Body of pancreas (tissue), 4 donors: ENCODE results near the gene ATF6B. TPM values are rescaled to one million over a fixed set of nuclear protein-coding genes. Genes with fewer than 3 reads are reported as not detected.

Source experiments
- ATAC-seq: fragments of 150-250 bp; one replicate; pipeline ENCODE4 v1.9.1; 2016
- DNase-seq, 4 donors: peaks; one replicate each; pipeline ENCODE4 v3.0.0-alpha.2; 2019
- H3K27ac ChIP-seq, 4 donors: fragments of 200-600 bp; sonication (generic); 1 replicate in 3 of 4; 2 replicates in 1 of 4; pipeline versions ENCODE4 v1.5.1 to v1.6.1; 2016 to 2019; ENCODE audit warnings: mild to moderate bottlenecking in 1 of 4, mixed read lengths in 1 of 4, moderate library complexity in 1 of 4
- H3K27me3 ChIP-seq, 2 donors: fragments of 200-600 bp; sonication (generic); one replicate each; pipeline ENCODE4 v1.6.0; 2016; ENCODE audit warnings: mild to moderate bottlenecking in 1 of 2
- H3K36me3 ChIP-seq, 2 donors: fragments of 200-600 bp; sonication (generic); replicated peaks in 1 of 2; 2 replicates each; pipeline ENCODE4 v1.5.1; 2016; ENCODE audit warnings: low read depth in 2 of 2; ENCODE audit not compliant: insufficient read depth in 1 of 2
- H3K4me1 ChIP-seq: fragments of 200-600 bp; sonication (generic); one replicate; pipeline ENCODE4 v1.6.0; 2016
- H3K4me3 ChIP-seq, 2 donors: fragments of 200-600 bp; sonication (generic); 1 replicate in 1 of 2; 2 replicates in 1 of 2; pipeline ENCODE4 v1.5.1; 2016 to 2019
- H3K9me3 ChIP-seq, 3 donors: fragments of 200-600 bp; sonication (generic); 1 replicate in 2 of 3; 2 replicates in 1 of 3; pipeline ENCODE4 v1.5.1; 2016
- CTCF ChIP-seq, 7 experiments: fragments of 450-650 bp in 4 of 7; fragments of 200-600 bp in 3 of 7; sonication (generic) in 3 of 7; IDR thresholded peaks; one replicate each; pipeline ENCODE4 v1.5.1; 2016 to 2019; ENCODE audit warnings: antibody characterized with exemption in 7 of 7
- POLR2A ChIP-seq, 3 donors: fragments of 450-650 bp; IDR thresholded peaks; one replicate each; pipeline ENCODE4 v1.6.1; 2016; ENCODE audit warnings: antibody characterized with exemption in 3 of 3, mild to moderate bottlenecking in 2 of 3
- WGBS, 2 donors: methylation state at CpG; one replicate each; pipeline ENCODE4 v1.1.5; 2017; 5-methylcytosine and 5-hydroxymethylcytosine counted together
- intact Hi-C: fragments of 100-400 bp; cut with DNase I; formaldehyde crosslinking; loops from one replicate; pipeline ENCODE4 v1.15.1; 2023
- total RNA-seq, 2 donors: library from RNA; depleted of rRNA; stranded (reverse); fragments of >200 nt; gene quantifications; one replicate each; pipeline ENCODE4 v1.1.0, GENCODE V29; 2016

The ATF6B gene
- total RNA-seq, 2 donors from 2014 or later, result 26.5 to 32.3 TPM

DNA sequence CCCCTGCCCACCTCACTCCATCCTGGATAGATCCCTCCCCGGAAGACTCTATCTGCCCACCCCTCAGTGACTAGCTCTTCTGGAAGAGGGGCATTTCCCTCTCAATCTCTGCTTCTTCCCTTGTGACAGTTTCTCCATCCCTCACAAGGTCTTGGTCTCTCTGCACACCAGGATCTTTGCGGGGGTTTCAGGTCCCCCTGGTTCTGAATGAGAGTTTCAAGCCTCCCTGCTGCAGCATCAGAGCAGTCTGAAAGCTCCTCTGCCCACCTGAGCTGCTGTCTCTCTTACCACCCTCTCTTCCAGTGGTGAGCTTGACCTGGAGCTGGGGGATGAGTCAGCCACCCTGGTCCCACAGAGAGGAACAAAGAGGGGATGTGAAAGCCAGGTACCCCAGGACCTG, 43.3 kb downstream of the ATF6B start:
- TF ChIP-seq POLR2A (IDR thresholded peaks at IDR 0.05) (no peak), CTCF (IDR thresholded peaks at IDR 0.05) (no peak)
- 71 to 79% methylated on average over 2 of the region's 2 CpGs for WGBS, 2 donors
- no peak overlapping the region for H3K27ac ChIP-seq
- H3K9me3 ChIP-seq, result no peaks in the 10 kb centered on the region
- peaks cover 12% of the 10 kb centered on the region for H3K4me1 ChIP-seq
- intact Hi-C loops, result no loop called here
- H3K4me3 ChIP-seq, result no peak overlapping the region
- no peaks in the 10 kb centered on the region for H3K36me3 ChIP-seq
- H3K27me3 ChIP-seq, result no peaks in the 10 kb centered on the region
- ATAC-seq (no peak), DNase-seq (no peak)

GRCh38 chr6:32083812-32084768, 44.0 kb downstream of the ATF6B start:
- ATAC-seq, result no peak
- intact Hi-C loops, result no loop called here
- no peaks in the 10 kb centered on the region for H3K36me3 ChIP-seq
- H3K27ac ChIP-seq, result no peak overlapping the region
- H3K27me3 ChIP-seq, result no peaks in the 10 kb centered on the region
- H3K4me1 ChIP-seq, result peaks cover 12% of the 10 kb centered on the region
- no peak for DNase-seq
- no peak overlapping the region for H3K4me3 ChIP-seq
- H3K9me3 ChIP-seq, result no peaks in the 10 kb centered on the region
- WGBS, 2 donors, result 78 to 79% methylated on average over 15 to 22 of the region's 22 CpGs
- TF ChIP-seq CTCF (IDR thresholded peaks at IDR 0.05) (no peak), POLR2A (IDR thresholded peaks at IDR 0.05) (no peak)

DNA sequence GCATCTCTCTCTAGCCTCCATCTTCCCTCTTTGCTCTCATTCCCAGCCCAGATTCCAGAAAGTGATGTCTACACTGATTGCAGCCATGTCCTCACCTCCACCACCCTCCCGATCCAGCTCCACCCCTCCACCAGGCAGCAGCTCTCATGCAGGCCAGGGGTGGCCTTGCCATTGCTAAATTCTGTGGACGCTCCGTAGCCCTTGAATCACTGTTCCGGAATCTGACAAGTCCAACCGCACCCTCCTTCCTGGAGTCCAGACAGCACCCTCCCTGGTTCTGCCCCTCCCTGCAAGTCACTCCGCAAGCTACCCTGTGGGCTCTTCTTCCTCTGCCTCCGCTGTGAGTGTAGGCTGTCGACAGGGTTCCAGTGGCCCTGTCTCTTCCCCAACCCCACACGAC, 45.1 kb downstream of the ATF6B start:
- Histone ChIP-seq H3K27me3 (no peaks in the 10 kb centered on the region), H3K27ac (no peak overlapping the region), H3K4me1 (peaks cover 12% of the 10 kb centered on the region), H3K4me3 (no peak overlapping the region), H3K9me3 (no peaks in the 10 kb centered on the region), H3K36me3 (no peaks in the 10 kb centered on the region)
- DNase-seq, result peak in 3 of 4 donors; percentile 21 to 37 (median 31)
- intact Hi-C loops, result no loop called here
- 65 to 74% methylated on average over 9 of the region's 9 CpGs for WGBS, 2 donors
- ATAC-seq, result no peak
- TF ChIP-seq CTCF (IDR thresholded peaks at IDR 0.05) (no peak), POLR2A (IDR thresholded peaks at IDR 0.05) (no peak)

DNA sequence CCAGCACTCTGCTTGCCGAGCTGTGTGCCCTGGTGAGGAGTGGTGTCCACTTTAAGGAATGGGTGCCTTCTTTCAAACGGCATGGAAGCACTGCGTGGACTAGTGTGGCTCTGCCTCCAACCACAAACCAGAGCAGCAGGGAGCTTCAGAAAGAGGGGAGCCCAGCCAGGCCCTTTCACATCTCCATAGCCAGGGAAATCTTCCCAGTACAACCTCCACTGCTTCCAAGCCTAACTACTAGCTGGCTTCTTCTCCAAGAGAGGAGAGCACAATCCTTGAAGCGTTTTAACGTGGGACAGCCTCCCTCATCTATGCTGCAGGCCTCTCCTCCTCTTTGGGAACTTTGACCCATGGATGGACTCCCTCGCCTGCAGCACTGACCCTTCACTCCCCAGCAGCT, 45.6 kb downstream of the ATF6B start:
- Histone ChIP-seq H3K9me3 (no peaks in the 10 kb centered on the region), H3K27ac (no peak overlapping the region), H3K4me3 (no peak overlapping the region), H3K36me3 (no peaks in the 10 kb centered on the region), H3K27me3 (no peaks in the 10 kb centered on the region), H3K4me1 (peaks cover 12% of the 10 kb centered on the region)
- no peak for DNase-seq
- no peak for TF ChIP-seq POLR2A (IDR thresholded peaks at IDR 0.05)
- no peak for TF ChIP-seq CTCF (IDR thresholded peaks at IDR 0.05)
- intact Hi-C loops, result no loop called here
- 44 to 51% methylated on average over 6 of the region's 6 CpGs for WGBS, 2 donors
- ATAC-seq, result no peak
